OCI-M1 (cell line): ENCODE measurements around the gene CXCL17.
A peak's percentile ranks its signal among the peaks of the same experiment; 100 is the strongest.
"Not testable (repeated sequence)": the region's sequence is repeated elsewhere in the genome, so short reads cannot be mapped to it uniquely, and the experiment has no call there.

ENCODE experiments used
- DNase-seq: peaks from one replicate; lab custom pipeline; 2025; lab: John Stamatoyannopoulos, UW

Gene CXCL17

DNA sequence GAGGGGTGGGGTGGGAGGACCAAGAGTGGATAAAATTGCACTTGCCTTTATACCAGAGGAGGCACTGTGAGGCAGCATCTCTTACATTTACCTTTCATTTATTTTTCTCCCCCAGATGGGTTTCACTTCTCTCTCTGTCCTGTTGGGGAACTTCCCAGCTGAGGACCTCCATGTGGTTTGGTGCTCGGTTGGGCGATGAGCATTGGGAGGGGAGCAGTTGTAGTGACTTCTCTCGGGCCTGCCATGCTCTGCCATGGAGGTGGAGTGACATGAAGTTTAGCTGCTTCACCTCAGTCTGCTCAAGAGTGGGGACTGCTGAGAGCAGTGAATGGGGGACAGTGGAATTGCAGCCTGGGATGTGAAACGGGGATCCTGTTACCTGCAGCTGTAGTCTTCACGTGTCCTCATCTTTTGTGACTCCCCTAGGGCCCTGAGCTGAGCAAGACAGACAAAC, 23.1 kb upstream of the CXCL17 start:
- DNase-seq = no peak

DNA sequence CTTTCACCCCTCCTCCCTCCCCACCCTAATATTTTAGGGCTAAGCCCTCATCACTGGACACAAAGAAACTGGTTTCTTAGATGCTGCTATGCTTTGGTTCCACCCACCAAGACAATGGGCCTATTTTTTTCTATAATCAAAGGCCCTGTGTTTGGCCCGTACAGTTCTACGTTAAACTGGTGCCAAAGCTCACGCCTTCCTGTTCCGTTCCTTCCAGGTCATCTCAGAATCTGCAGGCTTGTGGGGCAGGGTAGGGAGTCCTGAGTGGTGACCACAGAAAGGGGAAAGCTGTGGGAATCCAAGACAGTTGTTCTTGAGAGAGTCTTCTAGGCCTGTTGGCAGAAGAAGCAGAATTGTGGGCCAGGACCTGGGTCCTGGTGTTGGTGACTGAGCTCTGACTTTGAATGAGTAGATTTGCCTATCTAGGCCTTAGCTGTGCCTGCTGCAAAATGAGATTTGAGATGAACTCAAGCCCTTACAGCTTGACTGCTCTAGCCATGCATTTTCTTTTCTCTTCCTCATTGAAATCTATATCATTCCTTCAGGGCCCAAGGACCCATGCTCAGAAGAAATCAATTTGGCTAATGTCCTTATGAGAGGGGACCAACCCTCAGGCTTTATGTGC, 19.1 kb upstream of the CXCL17 start:
- no peak for DNase-seq

GRCh38 chr19:42461231-42461630, 18.5 kb upstream of the CXCL17 start:
- DNase-seq = not testable (repeated sequence)

- no peak for DNase-seq
Observed at GRCh38 chr19:42459926-42460325, 17.2 kb upstream of the CXCL17 start.

GRCh38 chr19:42455621-42456081, 12.9 kb upstream of the CXCL17 start:
- no peak for DNase-seq

DNA sequence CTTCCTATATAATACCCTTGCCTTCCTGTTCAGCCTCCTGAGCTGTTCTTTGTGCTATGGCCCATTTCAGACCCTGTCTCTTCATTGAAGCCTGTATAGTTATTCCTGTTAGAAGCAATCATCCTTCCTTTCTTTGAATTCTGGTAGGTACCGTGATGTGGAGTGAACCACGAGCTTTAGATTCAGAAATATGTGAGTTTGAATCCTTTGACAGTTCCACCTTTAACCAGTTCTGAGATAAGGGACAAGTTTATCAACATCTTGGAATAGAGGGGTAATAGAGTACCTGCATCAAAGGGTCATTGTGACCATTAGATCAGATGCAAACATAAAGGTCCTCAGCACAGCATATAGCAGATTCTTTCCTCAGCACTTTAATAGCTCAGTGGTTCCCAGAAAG, 12.3 kb upstream of the CXCL17 start:
- no peak for DNase-seq

DNA sequence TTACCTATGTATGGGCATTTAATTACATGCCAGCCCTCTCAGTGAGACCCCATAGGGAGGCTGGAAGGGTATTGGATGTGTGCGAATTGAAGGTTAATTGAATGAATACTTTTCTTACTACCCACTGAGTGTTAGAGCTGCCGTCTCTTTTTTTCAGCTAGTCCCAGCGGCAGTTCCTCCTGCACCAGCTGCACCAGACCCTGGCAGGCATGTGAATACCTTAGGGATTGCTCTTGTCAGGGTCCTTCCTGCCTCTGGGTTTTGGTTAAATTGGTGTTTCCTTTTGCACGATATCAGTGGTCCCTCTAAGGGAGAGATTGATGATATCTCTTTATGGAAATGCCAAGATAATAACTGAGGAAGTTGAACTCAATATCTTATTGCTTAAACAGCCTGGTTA, 9.8 kb upstream of the CXCL17 start:
- peak; percentile 18 for DNase-seq

DNA sequence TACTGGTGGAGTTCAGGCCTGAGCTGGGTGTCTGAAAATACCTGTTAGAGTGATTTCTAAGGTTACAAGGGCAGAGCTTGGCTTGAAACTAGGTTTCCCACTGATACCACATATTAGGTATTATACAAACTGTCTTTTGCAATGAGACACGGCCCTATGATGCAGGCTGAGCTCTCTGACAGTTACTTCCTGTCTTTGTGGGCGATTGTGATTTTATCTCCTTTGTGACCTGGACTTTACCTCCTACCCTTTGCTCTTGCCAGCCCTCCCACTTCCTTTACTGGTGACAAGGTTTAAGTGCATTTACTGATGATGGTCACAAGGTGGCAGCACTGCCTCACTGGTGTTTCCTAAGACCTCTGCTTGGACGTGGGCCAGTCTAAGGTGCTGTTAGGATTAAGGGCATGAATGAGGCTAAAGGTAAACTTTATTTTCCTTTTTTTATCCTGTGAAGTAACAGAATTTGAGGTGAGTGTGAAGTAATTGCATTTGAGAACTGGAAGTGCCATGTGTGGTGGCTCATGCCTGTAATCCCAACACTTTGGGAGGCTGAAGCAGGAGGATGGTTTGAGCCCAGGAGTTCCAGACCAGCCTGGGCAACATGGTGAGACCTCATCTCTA, 7.7 kb upstream of the CXCL17 start:
- DNase-seq = peak; percentile 93

DNA sequence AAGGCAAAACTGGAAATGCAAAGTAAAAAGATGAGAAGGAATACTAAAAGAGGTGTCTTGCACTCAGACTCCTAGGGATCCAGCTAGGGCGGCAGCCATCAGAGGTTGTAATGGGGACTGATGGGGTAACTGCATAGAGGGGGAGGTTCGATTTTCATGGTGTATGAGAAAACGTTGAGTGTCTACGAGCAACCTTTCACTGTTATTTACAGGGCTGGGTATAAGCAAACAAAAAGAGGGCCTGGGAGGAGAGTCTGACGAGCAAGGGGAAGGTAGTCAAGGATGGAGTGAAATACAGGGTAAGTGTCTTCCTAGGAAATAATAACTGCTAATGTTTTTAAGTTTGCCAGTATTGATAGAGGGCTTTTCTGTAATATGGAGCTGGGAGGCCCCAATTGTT, 5.6 kb upstream of the CXCL17 start:
- not testable (repeated sequence) for DNase-seq

GRCh38 chr19:42445948-42446347, 3.2 kb upstream of the CXCL17 start:
- DNase-seq = no peak

DNA sequence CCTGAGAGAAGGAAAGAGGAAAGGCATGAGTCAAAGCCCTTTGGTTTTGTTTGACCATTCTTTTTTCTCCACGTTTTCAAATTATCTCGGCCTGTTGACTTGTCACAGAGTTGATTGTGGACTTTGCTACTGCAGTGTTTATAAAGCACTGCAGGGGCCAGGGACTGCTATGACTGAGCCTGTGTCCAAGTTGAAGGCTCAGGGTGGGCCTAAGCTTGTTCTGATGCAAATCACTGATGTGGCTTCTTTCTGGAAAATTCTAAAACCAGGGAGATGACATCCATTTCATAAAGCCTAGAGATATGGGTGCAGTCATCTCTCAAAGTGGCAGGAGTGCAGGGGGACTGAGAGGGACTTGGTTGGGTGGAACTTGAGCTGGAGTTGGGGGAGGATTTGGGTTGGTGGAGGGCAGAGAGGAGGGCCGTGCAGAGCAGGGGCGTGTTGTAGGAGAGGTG, 1.2 kb upstream of the CXCL17 start:
- no peak for DNase-seq

DNA sequence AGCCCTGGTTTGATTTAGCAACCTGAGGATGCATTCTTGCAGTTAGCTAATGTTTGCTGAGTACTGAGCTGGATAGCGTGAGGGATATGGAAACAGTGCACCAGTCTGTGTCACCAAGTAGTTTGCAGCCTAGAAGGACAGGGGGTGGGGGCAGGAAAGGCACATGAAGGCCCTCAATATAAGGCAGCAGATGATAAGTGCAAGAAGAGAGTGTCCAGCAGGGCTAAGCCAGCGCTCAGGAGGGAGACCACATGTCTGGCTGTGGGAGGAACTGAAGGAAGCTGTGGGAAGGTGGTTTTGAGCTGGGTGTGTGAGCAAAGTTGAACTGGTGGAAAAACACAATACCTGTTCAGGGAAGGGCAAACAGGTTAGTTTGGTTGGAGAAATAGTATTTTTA, 1.7 kb downstream of the CXCL17 start:
- DNase-seq = peak; percentile 43

GRCh38 chr19:42440357-42441048, 2.2 kb downstream of the CXCL17 start:
- peak; percentile 89 for DNase-seq

DNA sequence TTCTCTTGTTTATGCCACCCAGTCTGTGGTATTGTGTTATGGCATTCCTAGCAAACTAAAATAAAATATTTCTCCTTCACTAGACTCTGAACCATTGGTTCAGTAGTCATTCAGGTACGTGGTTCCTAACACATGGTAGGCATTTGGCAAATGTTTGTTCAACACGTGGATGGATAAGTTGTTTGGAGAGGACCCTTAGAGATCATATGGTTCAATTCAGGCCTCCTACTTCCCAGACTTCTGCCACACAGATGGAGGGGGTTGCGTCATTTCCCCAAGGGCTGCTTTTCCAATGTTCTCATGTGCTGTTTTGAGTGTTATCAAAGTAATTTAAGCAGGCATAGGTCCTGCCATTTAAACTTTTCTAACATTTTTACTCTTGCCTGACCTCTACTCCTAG, 6.7 kb downstream of the CXCL17 start:
- DNase-seq = no peak

DNA sequence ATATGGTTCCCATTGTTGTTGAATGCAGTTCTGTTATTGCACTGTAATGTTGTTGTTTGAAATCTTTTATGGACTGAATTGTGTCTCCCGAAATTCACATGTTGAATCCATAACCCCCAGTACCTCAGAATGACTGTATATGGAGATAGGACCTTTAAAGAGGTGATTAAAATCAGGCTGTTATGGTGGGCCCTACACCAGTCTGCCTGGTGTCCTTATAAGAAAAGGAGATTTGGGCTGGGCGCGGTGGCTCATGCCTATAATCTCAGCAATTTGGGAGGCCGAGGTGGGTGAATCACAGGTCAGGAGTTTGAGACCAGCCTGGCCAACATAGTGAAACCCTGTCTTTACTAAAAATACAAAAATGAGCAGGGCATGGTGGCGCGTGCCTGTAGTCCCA, 7.4 kb downstream of the CXCL17 start:
- DNase-seq = no peak

DNA sequence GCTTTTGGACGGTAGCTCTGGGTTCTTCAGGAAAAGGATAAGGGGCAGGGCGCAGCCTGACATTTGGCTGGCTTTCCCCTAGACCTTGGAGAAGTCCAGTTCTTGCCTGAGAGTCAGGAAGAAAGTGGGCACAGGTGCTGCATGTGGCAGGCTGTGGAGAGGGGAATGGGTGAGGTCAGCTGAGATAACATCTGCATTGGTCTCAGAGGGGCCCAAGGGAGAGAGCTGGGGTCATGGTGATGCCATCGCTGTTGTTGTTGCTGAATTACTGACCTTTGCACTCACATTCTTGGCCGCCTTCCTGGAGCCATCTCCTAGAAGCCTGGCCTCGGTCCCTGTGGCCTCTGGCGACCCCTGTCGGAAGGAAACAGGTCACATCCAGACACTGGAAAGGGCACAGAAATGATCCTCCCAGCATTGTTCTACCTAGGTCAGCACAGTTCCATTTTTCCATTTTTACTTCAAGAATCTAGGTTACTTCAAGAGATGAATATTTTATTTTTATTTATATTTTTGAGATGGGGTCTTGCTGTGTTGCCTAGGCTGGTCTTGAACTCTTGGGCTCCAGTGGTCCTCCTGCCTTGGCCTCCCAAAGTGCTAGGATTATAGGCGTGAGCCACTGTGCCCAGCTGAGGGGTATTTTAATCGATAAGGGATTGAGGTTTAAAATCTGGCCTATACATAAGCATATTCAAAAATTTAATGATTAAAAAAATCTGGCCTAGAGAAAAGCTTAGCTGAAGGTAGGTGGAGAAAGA, 9.1 kb downstream of the CXCL17 start:
- peak; percentile 92 for DNase-seq

GRCh38 chr19:42431486-42431885, 11.3 kb downstream of the CXCL17 start:
- DNase-seq = no peak

DNA sequence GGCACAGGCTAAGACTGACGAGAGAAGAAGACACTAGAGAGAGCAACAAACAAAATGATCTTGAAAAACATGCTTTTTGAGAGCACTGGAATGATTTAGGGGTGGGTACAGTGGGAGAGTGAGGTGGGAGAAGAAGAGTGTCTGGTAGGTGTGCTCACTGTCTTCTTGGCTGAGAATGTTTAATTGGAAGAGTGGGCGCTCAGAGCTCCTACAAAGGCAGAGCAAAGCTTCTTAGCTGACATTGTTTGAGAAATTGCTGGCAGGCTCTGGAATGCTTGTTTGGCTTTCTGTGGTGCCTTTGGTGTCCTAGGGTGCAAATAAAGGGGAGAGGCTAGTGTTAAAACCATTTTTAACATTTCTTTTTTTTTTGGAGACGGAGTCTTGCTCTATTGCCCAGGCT, 14.1 kb downstream of the CXCL17 start:
- no peak for DNase-seq

GRCh38 chr19:42427313-42427712, 15.4 kb downstream of the CXCL17 start, which contains the start of gene LIPE:
LIPE (minus strand) TSS chr19:42427388; CDS start chr19:42427149, 239 bp downstream.
- DNase-seq = no peak

- DNase-seq = no peak
Observed at GRCh38 chr19:42426643-42427042, 16.1 kb downstream of the CXCL17 start.

DNA sequence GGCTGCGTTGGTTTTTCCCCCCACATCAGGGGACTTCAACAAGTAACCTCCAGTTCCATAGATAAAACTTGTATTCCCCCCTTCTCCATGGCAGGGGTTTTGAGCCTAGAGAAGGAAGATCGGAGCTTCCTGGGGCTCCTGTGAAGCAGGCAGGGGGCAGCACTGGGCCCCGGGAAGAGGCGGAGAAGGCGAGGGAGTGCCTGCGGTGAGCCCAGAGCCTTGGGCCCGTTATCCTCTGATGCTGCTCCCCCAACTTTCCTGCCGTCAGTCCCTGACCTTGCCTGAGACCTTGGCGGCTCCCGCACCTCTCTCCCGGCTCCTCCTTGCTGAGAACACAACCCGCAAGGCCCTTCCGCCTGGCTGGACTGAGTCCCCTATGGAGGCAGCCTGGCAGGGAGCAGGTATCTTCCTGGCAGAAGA, 18.0 kb downstream of the CXCL17 start:
- no peak for DNase-seq

DNA sequence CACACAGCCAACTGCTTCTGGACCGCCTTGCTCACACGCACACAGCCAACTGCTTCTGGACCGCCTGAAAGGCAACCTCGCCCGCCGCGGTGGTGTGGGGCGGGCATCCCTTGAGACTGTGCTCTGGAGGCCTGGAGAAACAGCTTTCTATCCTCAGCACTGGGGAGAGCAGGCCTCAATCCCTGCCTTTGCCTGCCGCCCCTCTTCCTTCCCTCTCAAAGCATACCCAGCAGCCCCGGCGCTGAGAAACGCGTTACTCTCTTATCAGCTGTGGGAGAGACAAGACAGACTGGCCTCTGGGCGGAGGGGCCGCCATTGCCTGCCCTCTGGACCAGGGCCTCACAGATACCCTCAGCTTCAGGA, 18.4 kb downstream of the CXCL17 start:
- no peak for DNase-seq
